Epidermal melanocyte (primary cell): Measurements from ENCODE around the gene DIRAS1.
"Not testable (repeated sequence)": the region's sequence is repeated elsewhere in the genome, so short reads cannot be mapped to it uniquely, and the experiment has no call there.

Source experiments
- DNase-seq: peaks from one replicate; pipeline ENCODE4 v3.0.0; 2011; ENCODE audit warnings: low spot score; ENCODE audit not compliant: insufficient read length

DIRAS1 gene

DNA sequence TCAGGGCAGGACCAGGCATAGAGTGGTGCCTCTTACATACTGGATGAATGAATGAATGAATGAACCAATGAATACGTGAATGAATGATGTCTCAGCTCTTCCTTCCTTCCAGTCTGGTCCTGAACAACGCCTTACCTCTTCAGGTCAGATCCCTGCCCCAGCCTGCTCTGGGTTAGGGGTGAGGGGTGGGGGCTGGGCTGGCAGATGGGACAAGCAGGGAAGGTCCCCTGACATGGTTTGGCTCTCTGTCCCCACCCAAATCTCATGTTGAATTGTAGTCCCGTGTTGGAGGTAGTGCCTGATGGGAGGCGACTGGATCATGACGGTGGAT is 9.3 kb downstream of the DIRAS1 start:
- DNase-seq = no peak

GRCh38 chr19:2711172-2711874 is 9.8 kb downstream of the DIRAS1 start:
- no peak for DNase-seq

GRCh38 chr19:2706251-2706650 is 14.9 kb downstream of the DIRAS1 start:
- DNase-seq = no peak

DNA sequence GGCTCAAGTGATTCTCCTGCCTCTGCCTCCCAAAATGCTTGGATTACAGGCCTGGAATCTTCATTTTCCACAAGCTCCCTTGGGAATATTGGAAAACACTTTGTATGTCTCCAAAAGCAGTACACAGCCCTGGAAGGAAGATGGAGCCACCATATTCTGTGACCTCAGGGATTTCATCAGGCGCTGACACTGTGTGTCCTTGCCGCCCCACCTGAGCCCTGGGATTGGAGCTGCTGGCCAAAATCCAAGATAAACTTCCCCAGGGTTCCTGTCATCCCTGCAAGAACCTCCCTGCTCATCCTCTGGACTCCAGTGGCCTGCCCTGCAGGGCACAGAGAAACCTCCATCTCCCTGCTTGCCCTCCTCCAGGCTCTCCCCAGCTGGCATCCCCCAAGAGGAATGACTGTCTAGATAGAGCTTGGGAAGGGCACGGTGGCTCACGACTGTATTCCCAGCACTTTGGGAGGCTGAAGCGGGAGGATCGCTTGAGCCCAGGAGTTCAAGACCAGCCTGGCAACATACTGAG is 17.4 kb downstream of the DIRAS1 start:
- DNase-seq = no peak

- no peak for DNase-seq
Observed at GRCh38 chr19:2703077-2703437, 18.1 kb downstream of the DIRAS1 start.

DNA sequence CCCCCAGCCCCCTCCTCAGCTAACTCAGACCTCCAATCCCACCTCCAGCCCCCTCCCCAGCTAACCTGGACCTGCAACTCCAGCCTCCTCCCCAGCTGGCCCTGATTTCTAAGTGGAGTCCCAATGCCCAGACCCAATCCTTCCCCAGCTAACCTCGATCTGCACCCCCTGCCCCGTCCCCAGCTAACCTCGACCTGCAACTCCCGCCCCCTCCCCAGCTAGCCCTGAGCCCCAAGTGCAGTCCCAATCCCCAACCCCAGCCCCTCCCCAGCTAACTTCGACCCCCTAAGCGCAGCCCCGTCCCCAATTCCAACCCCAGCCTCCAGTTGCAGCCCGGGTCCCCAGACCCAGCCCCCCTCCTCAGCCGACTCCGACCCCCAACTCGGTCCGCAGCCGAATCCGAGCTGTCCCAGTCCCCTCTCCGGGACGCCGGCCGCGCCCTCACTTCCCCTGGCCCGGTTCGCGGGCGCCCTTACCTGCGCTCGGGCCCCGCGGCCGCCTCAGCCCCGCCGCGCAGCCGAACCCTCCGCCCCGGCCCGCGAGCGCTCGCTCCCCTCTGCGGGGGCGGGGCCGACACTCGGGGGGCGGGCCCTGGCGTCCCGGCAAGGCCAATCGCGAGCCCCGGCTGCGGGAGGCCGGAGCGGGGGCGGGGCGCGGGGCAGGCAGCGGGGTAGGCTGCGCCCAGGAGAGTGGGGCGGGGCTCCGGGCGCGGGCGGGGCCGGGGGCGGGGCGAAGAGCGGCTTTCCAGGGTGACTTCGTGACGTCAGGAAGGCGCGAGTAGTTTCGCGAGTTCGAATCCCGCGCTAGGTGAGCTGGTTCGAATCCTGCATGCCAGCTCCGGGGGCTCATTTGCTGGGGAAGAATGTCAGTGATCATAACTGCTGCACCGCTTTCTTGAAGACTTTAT is 18.7 kb downstream of the DIRAS1 start, which contains the start of gene GNG7:
Gene GNG7, minus strand, starts transcription at position 525 of the 907 bp plus-strand sequence. CDS start 182,006 bp downstream, outside the sequence.
- DNase-seq = peak; percentile 98

GRCh38 chr19:2701361-2702169 is 19.6 kb downstream of the DIRAS1 start:
- no peak for DNase-seq

- no peak for DNase-seq
Observed at GRCh38 chr19:2700660-2701360, 20.4 kb downstream of the DIRAS1 start.

DNA sequence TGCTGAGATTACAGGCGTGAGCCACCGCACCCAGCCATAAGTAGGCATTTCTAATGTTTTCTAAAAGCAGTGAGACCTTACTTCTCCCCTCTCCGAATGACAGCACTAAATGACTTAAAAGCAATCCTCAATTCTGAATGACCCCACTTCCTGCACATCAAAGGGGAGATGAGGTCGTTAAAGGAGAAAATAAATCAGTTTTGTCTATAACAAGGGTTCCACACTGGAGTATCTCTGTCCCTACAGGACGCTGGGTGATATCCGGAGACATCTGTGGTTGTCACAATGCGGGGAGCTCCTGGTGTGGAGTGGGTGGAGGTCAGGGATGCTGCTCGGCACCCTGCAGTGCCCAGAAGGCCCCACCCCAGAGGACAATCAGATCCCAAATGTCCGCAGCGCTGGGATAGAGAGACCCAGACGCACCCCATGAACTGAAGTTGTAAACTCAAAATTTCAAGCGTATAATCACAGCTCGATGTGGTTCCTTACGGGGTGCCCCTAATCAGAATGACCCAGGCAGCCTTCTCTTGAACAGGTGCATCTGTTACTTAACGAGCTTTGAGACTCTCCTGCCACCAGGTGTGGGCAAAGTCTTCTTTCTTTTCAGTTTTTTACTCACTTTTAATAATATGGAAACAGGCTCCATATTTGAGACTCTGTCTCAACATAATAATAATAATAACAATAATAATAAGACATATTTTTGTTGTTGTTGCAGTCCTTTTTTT is 21.6 kb downstream of the DIRAS1 start:
- no peak for DNase-seq

DNA sequence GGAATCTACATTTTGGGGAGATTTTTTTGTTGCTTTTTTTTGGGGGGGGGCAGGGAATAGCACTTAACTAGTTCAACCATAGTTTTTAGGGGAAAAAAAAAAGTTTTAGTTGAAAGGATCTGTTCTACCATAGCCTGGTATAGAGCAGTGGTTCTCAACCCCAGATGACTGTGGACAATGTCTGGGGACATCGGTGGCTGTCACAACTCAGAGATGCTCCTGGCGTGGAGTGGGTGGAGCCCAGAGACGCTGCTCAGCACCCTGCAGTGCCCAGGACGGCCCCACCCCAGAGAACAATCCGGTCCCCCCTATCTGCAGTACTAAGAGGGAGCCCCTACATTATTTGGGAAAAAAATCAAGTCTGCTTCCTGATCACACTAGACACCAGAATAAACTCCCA is 27.0 kb downstream of the DIRAS1 start:
- no peak for DNase-seq

DNA sequence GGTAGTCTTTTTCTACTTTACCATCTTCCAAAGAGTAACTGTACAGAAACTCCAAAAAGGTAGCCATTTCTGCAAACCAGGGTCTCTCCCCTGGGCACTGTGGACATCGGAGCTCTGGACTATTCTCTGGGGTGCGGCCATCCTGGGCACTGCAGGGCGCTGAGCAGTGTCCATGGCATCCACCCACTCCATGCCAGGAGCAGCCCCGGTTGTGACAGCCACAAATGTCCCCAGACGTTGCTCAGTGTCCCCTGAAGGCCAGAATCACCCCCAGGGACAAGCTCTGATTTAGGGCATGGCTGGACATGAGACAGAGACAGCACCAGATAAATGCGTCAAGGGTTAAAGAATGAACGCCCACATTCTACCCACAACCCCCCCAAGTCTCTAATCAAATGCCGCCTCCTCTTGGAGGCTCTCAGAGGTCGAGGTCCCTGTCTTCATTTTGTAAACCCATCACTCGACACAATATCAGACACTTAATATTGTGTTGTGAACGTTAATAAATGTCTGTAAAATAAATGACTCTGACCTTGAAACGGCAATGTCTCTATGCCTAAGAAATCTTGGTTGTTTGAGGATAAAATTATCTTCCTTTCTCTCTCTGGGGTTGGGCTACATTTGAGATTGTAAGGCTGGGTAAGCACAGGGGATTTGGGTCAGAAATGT is 27.5 kb downstream of the DIRAS1 start:
- DNase-seq = no peak

- DNase-seq = no peak
Observed at GRCh38 chr19:2691951-2692350, 29.2 kb downstream of the DIRAS1 start.

DNA sequence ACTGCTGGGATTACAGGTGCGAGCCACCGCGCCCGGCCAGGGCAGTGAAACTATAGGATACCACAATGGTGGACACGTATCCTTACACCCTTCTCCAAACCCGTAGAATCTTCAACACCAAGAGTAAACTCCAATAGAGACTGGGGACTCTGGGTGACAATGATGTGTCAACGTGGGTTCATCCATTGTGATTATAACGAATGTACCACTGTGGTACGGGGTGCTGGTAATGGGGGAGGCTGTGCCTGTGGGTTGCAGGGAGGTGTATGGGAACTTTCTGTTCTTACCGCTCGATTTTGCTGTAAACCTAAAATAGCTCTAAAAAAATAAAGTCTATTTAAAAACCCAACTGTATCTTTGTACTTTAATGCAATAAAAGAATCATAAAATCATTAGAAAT is 30.3 kb downstream of the DIRAS1 start:
- no peak for DNase-seq

GRCh38 chr19:2686360-2686759 is 34.8 kb downstream of the DIRAS1 start:
- no peak for DNase-seq

DNA sequence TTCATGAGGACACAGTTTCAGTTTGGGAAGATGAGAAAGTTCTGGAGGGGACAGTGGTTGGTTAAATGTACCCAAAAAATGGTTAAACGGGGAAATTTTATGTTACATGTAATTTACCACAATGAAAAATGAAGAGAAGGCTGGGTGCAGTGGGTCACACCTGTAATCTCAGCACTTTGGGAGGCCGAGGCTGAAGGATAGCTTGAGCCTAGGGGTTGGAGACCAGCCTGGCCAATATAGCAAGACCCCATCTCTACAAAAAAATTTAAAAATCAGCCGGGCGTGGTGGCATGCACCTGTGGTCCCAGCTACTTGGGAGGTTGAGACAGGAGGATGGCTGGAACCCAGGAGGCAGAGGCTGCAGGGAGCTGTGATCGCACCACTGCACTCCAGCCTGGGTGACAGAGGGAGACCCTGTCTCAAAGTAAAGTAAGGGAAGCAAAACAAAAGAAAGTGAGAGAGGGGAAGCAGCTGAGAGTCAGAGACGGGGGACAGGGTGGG is 35.9 kb downstream of the DIRAS1 start:
- DNase-seq = no peak

DNA sequence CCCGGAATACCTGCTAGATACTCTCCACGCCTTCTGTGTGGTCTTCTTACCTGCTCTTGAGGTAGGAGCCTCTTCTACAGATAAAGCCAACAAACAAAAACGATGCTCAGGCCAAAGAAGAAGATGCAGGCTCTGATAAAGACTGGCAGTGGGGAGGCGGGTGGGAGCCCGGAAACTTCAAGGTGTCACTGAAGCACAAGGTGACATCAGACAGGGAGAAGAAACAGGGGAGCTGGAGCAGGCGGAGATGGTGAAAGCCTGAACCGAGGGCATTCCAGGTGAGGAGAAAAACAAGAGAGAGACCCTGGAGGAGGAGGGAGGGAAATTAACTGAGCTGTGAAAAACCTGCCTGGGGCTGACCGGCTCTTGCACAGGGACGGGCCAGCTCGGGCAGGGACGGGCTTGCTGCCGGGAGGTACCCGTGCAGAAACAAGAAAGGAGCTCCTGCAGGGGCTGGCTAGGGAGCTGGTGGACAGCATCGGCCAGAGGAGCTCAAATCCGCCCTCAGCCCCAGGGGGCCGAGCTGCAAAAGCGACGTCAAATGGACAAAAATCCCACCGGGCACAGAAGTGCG is 37.7 kb downstream of the DIRAS1 start:
- no peak for DNase-seq

- no peak for DNase-seq
Observed at GRCh38 chr19:2680808-2681207, 40.4 kb downstream of the DIRAS1 start.

- no peak for DNase-seq
Observed at GRCh38 chr19:2679439-2679838, 41.7 kb downstream of the DIRAS1 start.

GRCh38 chr19:2678948-2679347 is 42.2 kb downstream of the DIRAS1 start:
- not testable (repeated sequence) for DNase-seq
